GM12891 (cell line): ENCODE results near the gene CXXC5.

Experiments used
- PAX5 ChIP-seq: IDR thresholded peaks from 2 replicates; pipeline ENCODE4 v1.6.1; 2011; ENCODE audit warnings: low read length, moderate library complexity, mild to moderate bottlenecking; ENCODE audit not compliant: insufficient read depth, severe bottlenecking
- POLR2A ChIP-seq: IDR thresholded peaks from 2 replicates; pipeline ENCODE4 v1.6.1; 2011; ENCODE audit warnings: low read depth, low read length, control low read depth
- POLR2AphosphoS5 ChIP-seq: IDR thresholded peaks from 2 replicates; pipeline ENCODE4 v1.6.1; 2011; ENCODE audit warnings: low read depth, low read length, control low read depth
- POU2F2 ChIP-seq: IDR thresholded peaks from 2 replicates; pipeline ENCODE4 v1.6.1; 2011; ENCODE audit warnings: low read depth, mild to moderate bottlenecking, control low read depth, low read length, moderate library complexity
- SPI1 ChIP-seq: IDR thresholded peaks from 2 replicates; pipeline ENCODE4 v1.6.1; 2011; ENCODE audit warnings: low read depth, low read length, control low read depth
- TAF1 ChIP-seq: IDR thresholded peaks from 2 replicates; pipeline ENCODE4 v1.6.1; 2011; ENCODE audit warnings: low read depth, low read length, control low read depth

DNA sequence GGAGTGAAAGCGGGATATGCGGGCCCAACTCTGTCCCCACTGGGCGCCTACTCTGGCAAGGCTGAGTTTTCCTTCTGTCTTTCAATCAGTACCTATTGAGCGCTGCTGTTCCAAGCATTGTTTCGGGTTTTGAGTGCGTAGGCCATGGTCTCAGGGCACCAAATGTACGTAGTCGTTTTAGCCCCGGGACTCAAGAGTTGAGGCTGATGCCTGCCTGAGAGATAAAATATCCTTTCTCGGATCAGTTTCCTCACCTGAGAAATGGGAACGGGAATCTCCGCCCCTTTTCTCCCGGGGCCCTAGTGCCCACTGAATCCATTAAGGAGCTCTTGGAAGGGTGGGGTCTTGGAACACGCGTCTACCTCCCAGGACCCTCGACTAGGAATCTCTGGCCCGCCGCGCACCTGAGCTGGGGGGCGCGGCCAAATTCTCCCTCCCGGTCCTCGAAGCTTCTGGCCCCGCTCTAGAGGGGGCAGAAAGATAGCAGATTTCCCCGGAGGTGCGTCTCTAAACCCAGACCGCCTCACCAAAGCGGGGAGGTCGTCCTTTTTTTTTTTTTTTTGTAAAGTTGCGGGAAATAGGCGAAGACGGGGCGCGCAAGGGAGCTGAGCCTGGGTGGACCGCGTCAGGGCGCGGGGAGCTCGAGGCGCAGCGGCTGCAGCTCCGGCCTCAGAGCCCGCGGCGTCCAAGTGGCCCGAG, 494 bp upstream of the CXXC5 start:
- TF ChIP-seq POLR2A = no peak
- no peak for TF ChIP-seq POLR2AphosphoS5
- TF ChIP-seq TAF1 = no peak
- no peak for TF ChIP-seq SPI1
- no peak for TF ChIP-seq PAX5
- no peak for TF ChIP-seq POU2F2
